Measurements from ENCODE around the gene MISP. TPM values are rescaled to one million over a fixed set of nuclear protein-coding genes. Genes with fewer than 3 reads are reported as not detected.

Gene MISP
- total RNA-seq, 4 donors from 2014 or later: 0.11 to 1.3 (median 1.0) TPM; not detected in 1

- no peaks in the 10 kb centered on the region for H3K4me1 ChIP-seq
- H3K27me3 ChIP-seq: no peaks in the 10 kb centered on the region
- DNase-seq: no peak
- peaks cover 32 to 63% (median 45%) of the 10 kb centered on the region in 3 donors for H3K36me3 ChIP-seq
- no peak overlapping the region for H3K27ac ChIP-seq
- no peak for TF ChIP-seq POLR2A (IDR thresholded peaks at IDR 0.05)
- TF ChIP-seq CTCF (IDR thresholded peaks at IDR 0.05): no peak
- no peak overlapping the region for H3K4me3 ChIP-seq
- no peaks in the 10 kb centered on the region for H3K9me3 ChIP-seq
- intact Hi-C loops (cut with DNase I): no loop called here
- WGBS, 2 donors: 95% methylated on average over 20 of the region's 72 CpGs; no CpG with 5 or more reads in 1 of the 2 donors
Measured at GRCh38 chr19:812747-813218, 61.9 kb downstream of the MISP start.

- H3K36me3 ChIP-seq: peaks cover 26 to 56% (median 38%) of the 10 kb centered on the region in 3 donors
- H3K4me3 ChIP-seq: no peak overlapping the region
- WGBS, 2 donors: 68 to 91% methylated on average over 5 to 27 of the region's 87 CpGs
- TF ChIP-seq CTCF (IDR thresholded peaks at IDR 0.05): no peak
- TF ChIP-seq POLR2A (IDR thresholded peaks at IDR 0.05): no peak
- H3K27me3 ChIP-seq: no peaks in the 10 kb centered on the region
- no peaks in the 10 kb centered on the region for H3K4me1 ChIP-seq
- H3K9me3 ChIP-seq: no peaks in the 10 kb centered on the region
- intact Hi-C loops (cut with DNase I): no loop called here
- no peak overlapping the region for H3K27ac ChIP-seq
- no peak for DNase-seq
Measured at GRCh38 chr19:813219-814151, 62.6 kb downstream of the MISP start.

Small RNA genes within 50 kb of the gene (small RNA-seq; reads per million reads assigned to genes)
- gene MIR3187: 0 reads per million in 4 donors

Other genes starting within 250 kb of the MISP start
- 10 to 100 TPM; 29.3 to 46.7 (median 35.6) TPM for gene TPGS1, start 243.6 kb upstream of the MISP start, total RNA-seq
- gene CDC34, start 219.4 kb upstream of the MISP start, total RNA-seq: 10 to 100 TPM; 33.5 to 53.5 (median 34.5) TPM
- under 1 TPM in 3 of 4 donors, not detected in 1; 0.48 to 0.95 (median 0.57) TPM for gene GZMM, start 207.1 kb upstream of the MISP start, total RNA-seq
- gene BSG, start 178.5 kb upstream of the MISP start, total RNA-seq: 100 to 1,000 TPM; 182 to 408 (median 289) TPM
- gene HCN2, start 161.2 kb upstream of the MISP start, total RNA-seq: under 1 TPM in 3 of 4 donors, not detected in 1; 0.15 to 0.57 (median 0.29) TPM
- gene POLRMT, start 117.6 kb upstream of the MISP start, total RNA-seq: 10 to 100 TPM; 23.5 to 32.3 (median 25.0) TPM
- 1 to 10 TPM in 1 of 4 donors, under 1 TPM in 1, not detected in 2; 0.38 to 1.6 TPM for gene FGF22, start 111.2 kb upstream of the MISP start, total RNA-seq
- gene RNF126, start 87.9 kb upstream of the MISP start, total RNA-seq: 100 to 1,000 TPM in 2 of 4 donors, 10 to 100 TPM in 2; 82.1 to 118 (median 98.4) TPM
- 10 to 100 TPM in 3 of 4 donors, 1 to 10 TPM in 1; 4.4 to 43.3 (median 17.7) TPM for gene FSTL3, start 74.7 kb upstream of the MISP start, total RNA-seq
- gene PRSS57, start 55.7 kb upstream of the MISP start, total RNA-seq: not detected
- 10 to 100 TPM in 1 of 4 donors, 1 to 10 TPM in 3; 2.6 to 19.3 (median 6.5) TPM for gene PALM, start 42.2 kb upstream of the MISP start, total RNA-seq
- 100 to 1,000 TPM; 139 to 167 (median 156) TPM for gene PTBP1, start 46.3 kb downstream of the MISP start, total RNA-seq
- not detected for gene PLPPR3, start 70.8 kb downstream of the MISP start, total RNA-seq
- gene AZU1, start 76.7 kb downstream of the MISP start, total RNA-seq: not detected
- gene PRTN3, start 89.9 kb downstream of the MISP start, total RNA-seq: not detected
- gene ELANE, start 101.2 kb downstream of the MISP start, total RNA-seq: under 1 TPM in 1 of 4 donors, not detected in 3; 0.95 TPM
- 100 to 1,000 TPM in 2 of 4 donors, 10 to 100 TPM in 2; 52.2 to 883 (median 129) TPM for gene CFD, start 108.6 kb downstream of the MISP start, total RNA-seq
- 10 to 100 TPM; 23.7 to 64.9 (median 32.5) TPM for gene MED16, start 142.1 kb downstream of the MISP start, total RNA-seq
- gene RNU6-9, start 142.4 kb downstream of the MISP start, total RNA-seq: not detected
- 10 to 100 TPM; 42.9 to 83.7 (median 62.4) TPM for gene R3HDM4, start 162.1 kb downstream of the MISP start, total RNA-seq
- gene KISS1R, start 166.2 kb downstream of the MISP start, total RNA-seq: under 1 TPM in 1 of 4 donors, not detected in 3; 0.45 TPM
- gene ARID3A, start 174.9 kb downstream of the MISP start, total RNA-seq: 1 to 10 TPM; 3.0 to 6.6 (median 4.7) TPM
- 10 to 100 TPM; 28.2 to 70.1 (median 53.0) TPM for gene WDR18, start 233.2 kb downstream of the MISP start, total RNA-seq
- gene GRIN3B, start 249.3 kb downstream of the MISP start, total RNA-seq: not detected